ENCODE measurements around the gene SYDE2.
"Not testable (repeated sequence)": the region's sequence is repeated elsewhere in the genome, so short reads cannot be mapped to it uniquely, and the experiment has no call there.

Gene SYDE2

DNA sequence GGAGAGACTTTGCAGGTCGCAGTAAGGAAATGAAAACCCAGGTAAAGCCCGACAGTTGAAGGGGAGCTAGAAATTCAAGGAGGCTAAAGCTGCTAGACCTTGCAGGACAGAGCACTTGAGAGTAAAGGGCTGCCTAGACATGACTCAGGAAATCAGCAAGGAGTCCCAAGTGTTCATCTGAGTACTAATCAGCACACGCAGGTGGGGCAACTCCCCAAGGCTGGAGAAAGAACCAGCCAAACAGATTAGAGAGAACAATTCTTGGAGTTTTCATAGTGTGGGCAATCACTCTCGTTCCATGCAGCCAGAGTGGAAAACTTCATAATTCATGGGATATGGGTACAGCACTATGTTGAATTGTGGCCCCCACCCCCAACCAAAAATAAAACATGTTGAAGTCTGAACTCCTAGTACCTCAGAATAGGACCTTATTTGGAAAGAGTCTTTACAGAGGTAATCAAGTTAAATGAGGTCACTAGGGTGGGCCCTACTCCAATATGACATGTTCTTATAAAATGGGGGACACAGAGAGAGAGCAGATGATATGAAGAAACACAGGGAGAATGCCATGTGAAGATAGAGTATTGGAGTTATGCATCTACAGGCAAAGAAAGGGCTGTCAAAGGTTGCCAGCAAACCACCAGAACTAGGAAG is 28.0 kb downstream of the SYDE2 start:
- FAIRE-seq (no peak), DNase-seq (ENCODE audit: insufficient read length, low spot score) (no peak)

GRCh38 chr1:85171721-85172120 is 29.1 kb downstream of the SYDE2 start:
- DNase-seq (ENCODE audit: insufficient read length, low spot score) (no peak), FAIRE-seq (no peak)

DNA sequence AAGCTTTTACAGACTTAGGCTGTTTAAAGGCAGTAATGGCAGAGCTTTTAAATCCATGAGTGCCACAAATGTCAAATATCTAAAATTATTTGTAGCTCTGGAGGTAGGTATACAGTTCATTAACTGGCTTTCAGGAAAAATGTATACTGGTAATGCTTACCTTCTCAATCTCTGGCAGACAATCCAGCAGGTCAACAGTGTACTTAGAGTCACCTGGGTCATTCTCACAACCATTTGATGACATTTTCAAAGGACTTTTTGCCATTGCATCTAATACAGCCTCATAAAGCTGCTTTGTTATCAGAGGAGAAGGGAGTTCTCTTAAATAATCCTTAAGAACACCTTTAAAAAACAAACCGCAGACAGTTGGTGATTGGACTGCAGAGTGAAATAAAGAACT is 31.9 kb downstream of the SYDE2 start:
- FAIRE-seq, result no peak
- DNase-seq (ENCODE audit: insufficient read length, low spot score), result no peak

DNA sequence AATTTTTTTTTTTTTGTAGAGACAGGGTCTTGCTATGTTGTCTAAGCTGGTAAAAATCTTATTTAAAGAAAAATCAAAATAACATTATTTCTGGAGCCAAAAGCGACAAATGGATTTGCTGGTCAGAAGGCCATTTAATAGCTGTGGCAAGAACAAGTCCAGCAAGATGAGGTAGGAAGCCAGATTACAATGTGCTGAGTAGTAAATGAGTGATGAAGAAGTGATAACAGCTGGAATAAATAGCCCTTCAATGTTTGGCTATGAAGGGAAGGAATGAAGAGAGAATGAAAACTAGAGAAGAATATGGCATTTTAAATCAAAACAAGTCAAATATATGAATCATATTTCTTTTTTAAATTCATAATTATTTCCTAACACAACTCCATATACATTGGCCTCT is 34.5 kb downstream of the SYDE2 start:
- no peak for FAIRE-seq
- no peak for DNase-seq (ENCODE audit: insufficient read length, low spot score)

DNA sequence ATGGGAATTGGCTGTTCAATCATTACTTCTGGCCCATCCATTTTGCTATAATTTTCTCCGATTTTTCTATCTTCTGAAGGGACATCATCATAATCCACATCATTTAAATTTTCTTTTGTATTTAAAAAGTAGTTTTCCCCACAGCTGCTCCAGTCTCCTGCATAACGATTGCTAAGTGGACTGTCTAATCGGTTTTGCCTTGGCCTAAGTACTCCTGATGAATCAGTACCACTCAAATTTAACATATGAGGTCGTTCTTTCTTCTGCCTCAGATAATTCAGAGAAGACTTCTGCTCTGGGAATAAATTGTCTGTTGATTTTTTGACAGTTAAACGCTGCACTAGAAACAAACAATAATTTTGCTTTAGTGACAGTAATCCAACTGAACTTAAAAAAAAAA is 41.9 kb downstream of the SYDE2 start:
- DNase-seq (ENCODE audit: insufficient read length, low spot score) (no peak), FAIRE-seq (no peak)

GRCh38 chr1:85157436-85157835 is 43.4 kb downstream of the SYDE2 start:
- FAIRE-seq (no peak), DNase-seq (ENCODE audit: insufficient read length, low spot score) (no peak)

DNA sequence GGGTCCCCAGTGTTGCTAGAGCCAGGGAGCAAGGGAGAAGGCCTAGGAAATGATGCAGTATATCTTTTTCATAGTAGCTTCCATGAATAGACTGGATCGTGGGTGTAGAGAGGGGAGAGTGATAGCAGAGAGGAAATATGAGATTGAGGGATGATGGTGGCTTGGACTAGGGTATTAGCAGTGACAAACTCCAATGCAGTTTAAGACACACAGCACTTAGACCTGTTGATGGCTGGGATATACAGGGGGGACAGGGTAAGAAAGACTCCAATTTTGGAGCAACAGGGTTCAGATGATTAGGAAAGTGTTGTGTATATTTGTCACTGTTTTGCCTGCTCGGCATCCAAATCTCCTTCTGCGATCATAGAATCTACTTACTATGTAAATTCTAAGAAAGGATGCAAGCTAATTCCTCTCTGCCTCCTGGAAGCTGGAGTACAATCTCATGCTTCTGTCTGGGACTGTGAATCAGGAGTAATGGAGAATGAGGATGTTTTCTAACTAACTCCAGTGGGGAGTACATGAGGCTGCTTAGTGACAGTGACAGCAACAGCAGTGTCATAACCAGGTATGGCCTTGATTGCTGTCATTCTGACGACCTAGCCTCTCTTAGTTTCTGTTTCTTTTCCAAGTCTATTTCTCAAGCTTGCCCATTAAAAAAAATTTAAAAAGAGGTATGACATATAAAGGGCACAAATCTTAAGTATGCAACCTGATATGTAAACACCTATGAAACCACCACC is 47.5 kb downstream of the SYDE2 start:
- FAIRE-seq (no peak), DNase-seq (ENCODE audit: insufficient read length, low spot score) (no peak)

GRCh38 chr1:85151446-85151845 is 49.4 kb downstream of the SYDE2 start:
- DNase-seq (ENCODE audit: insufficient read length, low spot score) (no peak), FAIRE-seq (no peak)

GRCh38 chr1:85149805-85150204 is 51.0 kb downstream of the SYDE2 start:
- DNase-seq (ENCODE audit: insufficient read length, low spot score) (no peak), FAIRE-seq (peak; percentile 9)

- FAIRE-seq (no peak), DNase-seq (ENCODE audit: insufficient read length, low spot score) (peak; percentile 7)
These were observed 52.1 kb downstream of the SYDE2 start for GRCh38 chr1:85148524-85149250.

DNA sequence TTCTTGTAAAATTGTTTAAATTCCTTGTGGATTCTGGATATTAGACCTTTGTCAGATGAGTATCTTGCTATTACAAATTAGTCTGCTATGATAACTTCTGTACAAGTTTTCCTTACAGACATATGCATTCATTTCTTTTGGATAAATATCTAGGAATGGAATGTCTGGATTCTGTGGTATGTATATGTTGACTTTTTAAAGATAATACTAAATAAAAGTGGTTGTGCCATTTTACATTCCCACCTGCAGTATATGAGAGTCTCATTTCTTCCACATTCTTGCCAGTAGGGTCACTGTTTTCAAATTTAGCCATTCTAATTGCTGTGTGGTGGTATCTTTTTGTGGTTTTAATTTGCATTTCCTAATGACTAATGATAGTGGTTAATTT is 53.9 kb downstream of the SYDE2 start:
- DNase-seq (ENCODE audit: insufficient read length, low spot score), result no peak
- FAIRE-seq, result no peak

DNA sequence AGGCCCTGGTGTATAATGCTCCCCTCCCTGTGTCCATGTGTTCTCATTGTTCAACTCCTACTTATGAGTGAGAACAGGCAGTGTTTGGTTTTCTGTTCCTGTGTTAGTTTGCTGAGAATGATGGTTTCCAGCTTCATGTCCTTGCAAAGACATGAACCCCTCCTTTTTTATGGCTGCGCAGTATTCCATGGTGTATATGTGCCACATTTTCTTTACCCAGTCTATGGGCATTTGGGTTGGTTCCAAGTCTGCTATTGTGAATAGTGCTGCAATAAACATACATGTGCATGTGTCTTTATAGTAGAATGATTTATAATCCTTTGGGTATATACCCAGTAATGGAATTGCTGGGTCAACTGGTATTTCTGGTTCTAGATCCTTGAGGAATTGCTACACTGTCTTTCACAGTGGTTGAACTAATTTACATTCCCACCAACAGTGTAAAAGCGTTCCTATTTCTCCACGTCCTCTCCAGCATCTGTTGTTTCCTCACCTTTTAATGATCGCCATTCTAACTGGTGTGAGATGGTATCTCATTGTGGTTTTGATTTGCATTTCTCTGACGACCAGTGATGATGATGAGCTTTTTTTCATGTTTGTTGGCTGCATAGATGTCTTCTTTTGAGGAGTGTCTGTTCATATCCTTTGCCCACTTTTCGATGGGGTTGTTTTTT is 54.4 kb downstream of the SYDE2 start:
- peak; percentile 16 for FAIRE-seq

GRCh38 chr1:85144351-85144750 is 56.5 kb downstream of the SYDE2 start:
- no peak for FAIRE-seq
- no peak for DNase-seq (ENCODE audit: insufficient read length, low spot score)

More for the DNA sequence above, 54.4 kb downstream of the SYDE2 start:
- DNase-seq (ENCODE audit: insufficient read length, low spot score), result not testable (repeated sequence)

- DNase-seq (ENCODE audit: insufficient read length, low spot score), result no peak
- no peak for FAIRE-seq
These were observed 58.1 kb downstream of the SYDE2 start for GRCh38 chr1:85142753-85143152.

DNA sequence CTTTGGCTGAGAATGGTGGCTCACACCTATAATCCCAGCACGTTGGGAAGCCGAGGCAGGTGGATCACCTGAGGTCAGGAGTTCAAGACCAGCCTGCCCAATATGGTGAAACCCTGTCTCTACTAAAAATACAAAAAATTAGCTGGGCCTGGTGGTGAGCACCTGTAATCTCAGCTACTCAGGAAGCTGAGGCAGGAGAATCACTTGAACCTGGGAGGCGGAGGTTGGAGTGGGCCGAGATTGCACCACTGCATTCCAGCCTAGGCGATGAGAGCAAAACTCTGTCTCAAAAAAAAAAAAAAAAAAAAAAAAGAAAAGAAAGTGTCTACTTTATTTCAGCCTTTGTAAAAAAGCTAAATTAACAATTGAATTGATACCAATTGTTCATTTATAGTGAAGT is 62.4 kb downstream of the SYDE2 start:
- not testable (repeated sequence) for FAIRE-seq

DNA sequence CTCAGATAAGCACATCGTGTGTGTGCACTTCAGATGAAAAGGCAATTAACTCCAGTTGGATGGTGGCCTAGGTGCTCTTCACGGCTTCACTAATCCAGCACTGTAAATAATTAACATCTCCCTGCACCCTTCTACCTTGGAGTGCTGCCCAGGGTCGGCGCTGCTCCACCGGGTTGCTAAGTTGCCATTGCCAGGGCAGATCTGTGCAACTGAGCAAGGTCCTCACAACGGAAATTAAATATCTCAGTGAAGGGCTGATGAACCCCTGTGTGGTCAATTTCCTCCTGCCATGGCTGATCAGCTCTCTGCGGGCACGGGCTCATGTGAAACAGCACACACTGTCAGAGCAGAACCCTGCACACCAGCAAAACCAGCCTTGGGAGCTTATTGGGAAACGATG is 63.2 kb downstream of the SYDE2 start:
- FAIRE-seq (no peak), DNase-seq (ENCODE audit: insufficient read length, low spot score) (no peak)

More for the DNA sequence above, 62.4 kb downstream of the SYDE2 start:
- DNase-seq (ENCODE audit: insufficient read length, low spot score), result not testable (repeated sequence)

DNA sequence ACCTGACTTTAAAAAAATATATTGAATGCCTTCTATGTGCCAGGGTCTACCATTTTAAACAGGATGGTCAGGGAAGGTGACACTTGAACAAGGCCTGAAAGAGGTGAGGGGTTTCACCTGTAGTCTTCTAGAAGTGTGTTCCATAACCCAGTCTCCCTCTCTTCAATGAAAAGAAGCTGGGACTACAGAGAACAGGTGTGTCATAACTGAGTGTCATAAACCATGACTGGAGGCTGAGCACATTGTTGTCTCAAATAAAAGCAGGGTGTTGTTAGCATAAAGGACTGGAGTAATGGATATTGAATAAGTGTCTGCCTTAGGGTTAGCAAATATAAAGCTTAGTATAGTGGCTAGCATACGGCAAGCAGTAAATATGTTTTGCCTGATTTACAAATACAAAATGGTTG is 65.4 kb downstream of the SYDE2 start:
- DNase-seq (ENCODE audit: insufficient read length, low spot score), result no peak
- FAIRE-seq, result no peak

- DNase-seq (ENCODE audit: insufficient read length, low spot score), result peak; percentile 10
These were observed 66.0 kb downstream of the SYDE2 start for GRCh38 chr1:85134583-85135391.

GRCh38 chr1:85133565-85134159 is 67.2 kb downstream of the SYDE2 start:
- DNase-seq (ENCODE audit: insufficient read length, low spot score) (no peak), FAIRE-seq (peak; percentile 23)

More at GRCh38 chr1:85134583-85135391, 66.0 kb downstream of the SYDE2 start:
- FAIRE-seq, result peak; percentile 42
